Prostate gland (tissue), 2 donors: ENCODE results near the gene DNAJB4.

ENCODE experiments used
- POLR2A ChIP-seq: fragments of 450-650 bp; IDR thresholded peaks from one replicate; pipeline ENCODE4 v1.6.1; 2016; ENCODE audit warnings: antibody characterized with exemption, mild to moderate bottlenecking
- POLR2AphosphoS5 ChIP-seq: sonication (generic); formaldehyde crosslinking; IDR thresholded peaks from one replicate; pipeline ENCODE4 v1.6.1; 2017; ENCODE audit warnings: antibody characterized with exemption
- TF ChIP-seq, protein P1 (sequence below), 4 experiments: fragments of 200-600 bp in 2 of 4; fragments of 450-650 bp in 2 of 4; sonication (generic) in 2 of 4; IDR thresholded peaks; 1 replicate in 3 of 4; 2 replicates in 1 of 4; pipeline ENCODE4 v1.5.1; 2016 to 2019; ENCODE audit warnings: antibody characterized with exemption in 4 of 4, mild to moderate bottlenecking in 2 of 4, moderate library complexity in 2 of 4

DNA sequence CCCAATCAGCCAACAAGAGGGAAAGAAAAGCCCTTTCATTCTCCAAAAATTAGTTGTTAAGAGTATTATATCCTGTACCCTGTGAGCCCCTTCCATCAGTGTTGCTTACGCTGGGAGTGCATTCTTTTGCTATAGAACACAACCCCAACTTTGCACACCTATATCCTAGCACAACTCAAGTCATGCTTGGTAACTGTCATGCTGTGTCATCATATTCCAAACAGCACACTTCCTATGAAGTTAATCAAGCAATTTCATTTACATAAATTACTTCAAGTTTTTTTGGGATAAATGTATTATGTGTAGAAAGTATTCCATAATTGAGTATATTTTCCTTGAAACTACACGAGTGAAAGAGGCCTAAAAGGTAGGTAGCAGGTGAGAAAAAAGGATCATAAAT is 45.9 kb upstream of the DNAJB4 start:
- TF ChIP-seq, protein P1, sequence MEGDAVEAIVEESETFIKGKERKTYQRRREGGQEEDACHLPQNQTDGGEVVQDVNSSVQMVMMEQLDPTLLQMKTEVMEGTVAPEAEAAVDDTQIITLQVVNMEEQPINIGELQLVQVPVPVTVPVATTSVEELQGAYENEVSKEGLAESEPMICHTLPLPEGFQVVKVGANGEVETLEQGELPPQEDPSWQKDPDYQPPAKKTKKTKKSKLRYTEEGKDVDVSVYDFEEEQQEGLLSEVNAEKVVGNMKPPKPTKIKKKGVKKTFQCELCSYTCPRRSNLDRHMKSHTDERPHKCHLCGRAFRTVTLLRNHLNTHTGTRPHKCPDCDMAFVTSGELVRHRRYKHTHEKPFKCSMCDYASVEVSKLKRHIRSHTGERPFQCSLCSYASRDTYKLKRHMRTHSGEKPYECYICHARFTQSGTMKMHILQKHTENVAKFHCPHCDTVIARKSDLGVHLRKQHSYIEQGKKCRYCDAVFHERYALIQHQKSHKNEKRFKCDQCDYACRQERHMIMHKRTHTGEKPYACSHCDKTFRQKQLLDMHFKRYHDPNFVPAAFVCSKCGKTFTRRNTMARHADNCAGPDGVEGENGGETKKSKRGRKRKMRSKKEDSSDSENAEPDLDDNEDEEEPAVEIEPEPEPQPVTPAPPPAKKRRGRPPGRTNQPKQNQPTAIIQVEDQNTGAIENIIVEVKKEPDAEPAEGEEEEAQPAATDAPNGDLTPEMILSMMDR (IDR thresholded peaks at IDR 0.05), result no peak
- TF ChIP-seq POLR2AphosphoS5 (no peak), POLR2A (no peak)
